Activated CD8-positive, alpha-beta memory T cell treated with anti-CD3 and anti-CD28 coated beads, Interleukin-2, amount 10 ng/mL, durations not matched to agents 7 days and 5 days (primary cell): Measurements from ENCODE around the gene KHDC3L. TPM values are rescaled to one million over a fixed set of nuclear protein-coding genes. Genes with fewer than 3 reads are reported as not detected.

Experiments
- ATAC-seq: fragments of 150-1000 bp; cut with Tn5 transposase; one replicate; pipeline ENCODE4 v1.10.0; 2021; ENCODE audit warnings: moderate library complexity
- CTCF ChIA-PET: fragments of 350-600 bp; sonication (Branson Sonifier 250); formaldehyde crosslinking; loops from one replicate; lab custom pipeline; 2021; ENCODE audit warnings: antibody characterized with exemption; lab: Charles Lee
- DNase-seq: peaks from one replicate; pipeline ENCODE4 v3.0.0-alpha.2; 2020
- H3K27ac Mint-ChIP-seq: one replicate; pipeline ENCODE4 v1.8.0; 2021; ENCODE audit warnings: mild to moderate bottlenecking, mixed read lengths
- H3K27me3 Mint-ChIP-seq: one replicate; pipeline ENCODE4 v1.8.0; 2021; ENCODE audit warnings: mixed read lengths
- H3K36me3 Mint-ChIP-seq: one replicate; pipeline ENCODE4 v1.8.0; 2021; ENCODE audit warnings: mild to moderate bottlenecking, mixed read lengths
- H3K4me1 Mint-ChIP-seq: one replicate; pipeline ENCODE4 v1.8.0; 2021; ENCODE audit warnings: mixed read lengths
- H3K4me3 Mint-ChIP-seq: one replicate; pipeline ENCODE4 v1.8.0; 2021; ENCODE audit warnings: mild to moderate bottlenecking, moderate library complexity, mixed read lengths
- H3K9me3 Mint-ChIP-seq: one replicate; pipeline ENCODE4 v1.8.0; 2022; ENCODE audit warnings: low read depth, mixed read lengths
- total RNA-seq, 2 experiments: library from RNA; stranded (reverse); gene quantifications; one replicate each; pipeline ENCODE4 v1.2.3, GENCODE V29; 2021

The KHDC3L gene
- total RNA-seq, 2 experiments from 2014 or later, result not detected

- ATAC-seq, result no peak
- no peak for DNase-seq
- CTCF ChIA-PET, result no interaction called here
- no peak within 1 kb of the TSS for H3K27ac Mint-ChIP-seq
- peaks cover 38% of the 10 kb centered on the region for H3K27me3 Mint-ChIP-seq
- H3K4me3 Mint-ChIP-seq, result no peak within 1 kb of the TSS
- no peaks in the 10 kb centered on the region for H3K4me1 Mint-ChIP-seq
- H3K36me3 Mint-ChIP-seq, result no peaks in the 10 kb centered on the region
- no peaks in the 10 kb centered on the region for H3K9me3 Mint-ChIP-seq
Observed at GRCh38 chr6:73353636-73354593, 8.5 kb upstream of the KHDC3L start, which contains the start of gene DPPA5. Gene DPPA5, minus strand, starts transcription at chr6:73354276. Its CDS starts 51 bp downstream, at chr6:73354225.

GRCh38 chr6:73362869-73363536 lies 545 bp downstream of the KHDC3L start:
- H3K4me1 Mint-ChIP-seq, result no peaks in the 10 kb centered on the region
- H3K4me3 Mint-ChIP-seq, result no peak overlapping the region
- no peaks in the 10 kb centered on the region for H3K36me3 Mint-ChIP-seq
- ATAC-seq (no peak), DNase-seq (no peak)
- peaks cover 2% of the 10 kb centered on the region for H3K27me3 Mint-ChIP-seq
- CTCF ChIA-PET, result no interaction called here
- no peak overlapping the region for H3K27ac Mint-ChIP-seq
- H3K9me3 Mint-ChIP-seq, result no peaks in the 10 kb centered on the region

GRCh38 chr6:73363537-73363875 lies 1.0 kb downstream of the KHDC3L start:
- H3K4me1 Mint-ChIP-seq, result no peaks in the 10 kb centered on the region
- H3K9me3 Mint-ChIP-seq, result no peaks in the 10 kb centered on the region
- CTCF ChIA-PET, result no interaction called here
- no peaks in the 10 kb centered on the region for H3K36me3 Mint-ChIP-seq
- no peak for DNase-seq
- no peak overlapping the region for H3K27ac Mint-ChIP-seq
- H3K27me3 Mint-ChIP-seq, result peaks cover 2% of the 10 kb centered on the region
- H3K4me3 Mint-ChIP-seq, result no peak overlapping the region
- no peak for ATAC-seq

GRCh38 chr6:73364121-73364520 lies 1.7 kb downstream of the KHDC3L start:
- Mint-ChIP-seq H3K9me3 (no peaks in the 10 kb centered on the region), H3K36me3 (no peaks in the 10 kb centered on the region), H3K4me1 (no peaks in the 10 kb centered on the region), H3K27ac (no peak overlapping the region), H3K27me3 (no peaks in the 10 kb centered on the region), H3K4me3 (no peak overlapping the region)
- CTCF ChIA-PET, result no interaction called here
- ATAC-seq, result no peak
- no peak for DNase-seq

GRCh38 chr6:73364549-73364948 lies 2.1 kb downstream of the KHDC3L start:
- Mint-ChIP-seq H3K9me3 (no peaks in the 10 kb centered on the region), H3K27me3 (no peaks in the 10 kb centered on the region), H3K27ac (no peak overlapping the region), H3K4me1 (no peaks in the 10 kb centered on the region), H3K36me3 (no peaks in the 10 kb centered on the region), H3K4me3 (no peak overlapping the region)
- DNase-seq, result no peak
- no peak for ATAC-seq
- CTCF ChIA-PET, result no interaction called here

GRCh38 chr6:73367761-73368355 lies 5.4 kb downstream of the KHDC3L start:
- Mint-ChIP-seq H3K4me1 (no peaks in the 10 kb centered on the region), H3K4me3 (no peak overlapping the region), H3K9me3 (no peaks in the 10 kb centered on the region), H3K36me3 (no peaks in the 10 kb centered on the region), H3K27me3 (no peaks in the 10 kb centered on the region), H3K27ac (no peak overlapping the region)
- ATAC-seq (no peak), DNase-seq (no peak)
- CTCF ChIA-PET, result interaction anchor here (0.7 kb wide), 1 partner anchor 37 kb away, joined by 3 read pairs; no protein-coding TSS in a partner anchor

- CTCF ChIA-PET, result interaction anchor here (0.7 kb wide), 1 partner anchor 38 kb away, joined by 3 read pairs; no protein-coding TSS in a partner anchor
- no peak for ATAC-seq
Observed at GRCh38 chr6:73368675-73369074, 6.2 kb downstream of the KHDC3L start.

GRCh38 chr6:73369157-73369556 lies 6.7 kb downstream of the KHDC3L start:
- Mint-ChIP-seq H3K9me3 (no peaks in the 10 kb centered on the region), H3K36me3 (no peaks in the 10 kb centered on the region), H3K4me3 (no peak overlapping the region), H3K27ac (no peak overlapping the region), H3K27me3 (no peaks in the 10 kb centered on the region), H3K4me1 (no peaks in the 10 kb centered on the region)
- DNase-seq (no peak), ATAC-seq (no peak)
- CTCF ChIA-PET, result no interaction called here

More at GRCh38 chr6:73368675-73369074, 6.2 kb downstream of the KHDC3L start:
- H3K36me3 Mint-ChIP-seq, result no peaks in the 10 kb centered on the region
- no peaks in the 10 kb centered on the region for H3K4me1 Mint-ChIP-seq
- no peak for DNase-seq
- H3K27me3 Mint-ChIP-seq, result no peaks in the 10 kb centered on the region
- H3K9me3 Mint-ChIP-seq, result no peaks in the 10 kb centered on the region
- H3K27ac Mint-ChIP-seq, result no peak overlapping the region
- H3K4me3 Mint-ChIP-seq, result no peak overlapping the region

- ATAC-seq (no peak), DNase-seq (no peak)
- Mint-ChIP-seq H3K4me1 (no peaks in the 10 kb centered on the region), H3K9me3 (no peaks in the 10 kb centered on the region), H3K27me3 (no peaks in the 10 kb centered on the region), H3K36me3 (no peaks in the 10 kb centered on the region), H3K4me3 (no peak within 1 kb of the TSS), H3K27ac (no peak within 1 kb of the TSS)
- CTCF ChIA-PET, result no interaction called here
Observed at GRCh38 chr6:73369563-73369962, 7.1 kb downstream of the KHDC3L start, which contains the start of gene OOEP. Gene OOEP, minus strand, starts transcription at chr6:73369897. Its CDS starts 105 bp downstream, at chr6:73369792.

GRCh38 chr6:73371984-73372383 lies 9.5 kb downstream of the KHDC3L start:
- no peaks in the 10 kb centered on the region for H3K9me3 Mint-ChIP-seq
- CTCF ChIA-PET, result interaction anchor here (1.0 to 1.2 kb wide), 2 partner anchors 9 to 19 kb away, joined by 3 read pairs; no protein-coding TSS in a partner anchor
- no peaks in the 10 kb centered on the region for H3K36me3 Mint-ChIP-seq
- H3K4me3 Mint-ChIP-seq, result no peak overlapping the region
- H3K27ac Mint-ChIP-seq, result no peak overlapping the region
- H3K4me1 Mint-ChIP-seq, result no peaks in the 10 kb centered on the region
- ATAC-seq (no peak), DNase-seq (no peak)
- H3K27me3 Mint-ChIP-seq, result no peaks in the 10 kb centered on the region

- Mint-ChIP-seq H3K4me3 (no peak overlapping the region), H3K27ac (no peak overlapping the region), H3K4me1 (no peaks in the 10 kb centered on the region), H3K36me3 (no peaks in the 10 kb centered on the region), H3K27me3 (no peaks in the 10 kb centered on the region), H3K9me3 (no peaks in the 10 kb centered on the region)
- ATAC-seq (no peak), DNase-seq (no peak)
- CTCF ChIA-PET, result interaction anchor here (1.2 kb wide), 1 partner anchor 9 kb away, joined by 3 read pairs; no protein-coding TSS in a partner anchor
Observed at GRCh38 chr6:73372516-73372915, 10.1 kb downstream of the KHDC3L start.

GRCh38 chr6:73375216-73375615 lies 12.8 kb downstream of the KHDC3L start:
- H3K36me3 Mint-ChIP-seq, result no peaks in the 10 kb centered on the region
- no peaks in the 10 kb centered on the region for H3K4me1 Mint-ChIP-seq
- ATAC-seq, result no peak
- no peaks in the 10 kb centered on the region for H3K27me3 Mint-ChIP-seq
- no peaks in the 10 kb centered on the region for H3K9me3 Mint-ChIP-seq
- DNase-seq, result no peak
- H3K27ac Mint-ChIP-seq, result no peak overlapping the region
- CTCF ChIA-PET, result interaction anchor here (0.6 to 1.0 kb wide), 2 partner anchors 14 to 142 kb away, joined by 3 read pairs; no protein-coding TSS in a partner anchor
- no peak overlapping the region for H3K4me3 Mint-ChIP-seq

- Mint-ChIP-seq H3K4me1 (no peaks in the 10 kb centered on the region), H3K27me3 (no peaks in the 10 kb centered on the region), H3K9me3 (no peaks in the 10 kb centered on the region), H3K27ac (no peak overlapping the region), H3K4me3 (no peak overlapping the region), H3K36me3 (no peaks in the 10 kb centered on the region)
- ATAC-seq (no peak), DNase-seq (no peak)
- CTCF ChIA-PET, result interaction anchor here (1.1 to 3.6 kb wide), 3 partner anchors 12 to 276 kb away, joined by 3 to 14 read pairs (median 3); no protein-coding TSS in a partner anchor
Observed at GRCh38 chr6:73377225-73377624, 14.8 kb downstream of the KHDC3L start.
